ENCODE data around the gene PRSS36.

The PRSS36 gene

DNA sequence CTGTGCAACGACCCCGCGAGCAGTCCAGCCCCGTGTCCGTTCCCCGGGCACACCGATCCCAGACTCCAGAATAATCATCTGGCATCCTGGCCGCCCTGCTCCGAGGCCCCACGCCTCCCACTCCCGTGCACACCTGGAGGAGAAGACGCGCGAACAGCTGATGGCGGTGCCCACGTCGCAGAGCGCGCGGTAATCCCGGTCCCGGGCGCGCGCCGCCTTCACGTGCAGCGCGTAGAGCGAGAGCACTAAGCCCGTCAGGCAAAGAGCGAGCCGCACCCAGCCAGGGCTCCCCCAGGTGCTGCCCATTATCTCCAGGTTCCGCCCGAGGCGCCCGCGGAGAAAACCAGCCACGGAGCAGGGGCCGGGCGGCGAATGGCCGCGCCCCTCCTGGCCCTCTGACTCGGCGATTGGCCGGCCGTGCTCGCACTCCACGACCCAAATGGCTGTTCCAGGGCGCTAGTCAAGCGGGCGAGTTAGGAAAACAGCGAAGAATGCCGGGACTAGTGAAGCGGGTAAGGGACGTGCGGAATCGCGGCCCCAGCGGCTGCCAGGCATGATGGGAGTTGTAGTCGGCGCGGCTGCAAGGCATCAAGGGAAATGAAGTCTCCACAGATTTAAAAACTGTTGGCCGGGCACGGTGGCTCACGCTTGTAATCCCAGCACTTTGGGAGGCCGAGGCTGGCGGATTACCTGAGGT, 55.3 kb downstream of the PRSS36 start, which contains the start of gene VKORC1 (continued):
- TF ChIP-seq, protein P1, sequence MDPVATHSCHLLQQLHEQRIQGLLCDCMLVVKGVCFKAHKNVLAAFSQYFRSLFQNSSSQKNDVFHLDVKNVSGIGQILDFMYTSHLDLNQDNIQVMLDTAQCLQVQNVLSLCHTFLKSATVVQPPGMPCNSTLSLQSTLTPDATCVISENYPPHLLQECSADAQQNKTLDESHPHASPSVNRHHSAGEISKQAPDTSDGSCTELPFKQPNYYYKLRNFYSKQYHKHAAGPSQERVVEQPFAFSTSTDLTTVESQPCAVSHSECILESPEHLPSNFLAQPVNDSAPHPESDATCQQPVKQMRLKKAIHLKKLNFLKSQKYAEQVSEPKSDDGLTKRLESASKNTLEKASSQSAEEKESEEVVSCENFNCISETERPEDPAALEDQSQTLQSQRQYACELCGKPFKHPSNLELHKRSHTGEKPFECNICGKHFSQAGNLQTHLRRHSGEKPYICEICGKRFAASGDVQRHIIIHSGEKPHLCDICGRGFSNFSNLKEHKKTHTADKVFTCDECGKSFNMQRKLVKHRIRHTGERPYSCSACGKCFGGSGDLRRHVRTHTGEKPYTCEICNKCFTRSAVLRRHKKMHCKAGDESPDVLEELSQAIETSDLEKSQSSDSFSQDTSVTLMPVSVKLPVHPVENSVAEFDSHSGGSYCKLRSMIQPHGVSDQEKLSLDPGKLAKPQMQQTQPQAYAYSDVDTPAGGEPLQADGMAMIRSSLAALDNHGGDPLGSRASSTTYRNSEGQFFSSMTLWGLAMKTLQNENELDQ (tag by site-specific recombination; IDR thresholded peaks at IDR 0.05; ENCODE audit: low read depth), result no peak
- TF ChIP-seq ZNF140 (tag by site-specific recombination; IDR thresholded peaks at IDR 0.05) (peak; percentile 71), ZNF548 (tag by site-specific recombination; IDR thresholded peaks at IDR 0.05) (no peak), ZNF341 (tag by site-specific recombination; IDR thresholded peaks at IDR 0.05; ENCODE audit: low read depth) (peak; percentile 100), WT1 (tag by site-specific recombination; IDR thresholded peaks at IDR 0.05) (peak; percentile 39; the same call in 1 of the 2 replicates), ZNF391 (tag by site-specific recombination; IDR thresholded peaks at IDR 0.05; ENCODE audit: borderline replicate concordance, low read depth) (peak; percentile 24; the same call in 1 of the 2 replicates), ZNF221 (tag by site-specific recombination; IDR thresholded peaks at IDR 0.05; ENCODE audit: borderline replicate concordance) (no peak), ZNF610 (tag by site-specific recombination; IDR thresholded peaks at IDR 0.05; ENCODE audit: borderline replicate concordance) (0 out of 2 replicates have a peak, but pooled peaks have one; percentile 10), KLF1 (tag by site-specific recombination; IDR thresholded peaks at IDR 0.05) (peak; percentile 84), SP3 (tag by site-specific recombination; IDR thresholded peaks at IDR 0.05) (peak; percentile 78), ZNF146 (tag by site-specific recombination; IDR thresholded peaks at IDR 0.05) (no peak), ZNF768 (tag by site-specific recombination; IDR thresholded peaks at IDR 0.05) (no peak), ZIC2 (tag by site-specific recombination; IDR thresholded peaks at IDR 0.05) (peak; percentile 72), ZNF366 (tag by site-specific recombination; conservative IDR thresholded peaks at IDR 0.05) (peak; percentile 38; the same call in 1 of the 2 replicates), SP7 (tag by site-specific recombination; IDR thresholded peaks at IDR 0.05) (peak; percentile 68; the same call in 1 of the 2 replicates), ZNF239 (tag by site-specific recombination; IDR thresholded peaks at IDR 0.05) (no peak), YY1 (tag by site-specific recombination; IDR thresholded peaks at IDR 0.05) (0 out of 2 replicates have a peak, but pooled peaks have one; percentile 26), BCL11B (tag by site-specific recombination; IDR thresholded peaks at IDR 0.05; ENCODE audit: low read depth) (no peak), GFI1B (tag by site-specific recombination; IDR thresholded peaks at IDR 0.05) (no peak), YY2 (tag by site-specific recombination; IDR thresholded peaks at IDR 0.05) (peak; percentile 3; the same call in 1 of the 2 replicates), ZNF501 (tag by site-specific recombination; IDR thresholded peaks at IDR 0.05) (peak; percentile 70; the same call in 1 of the 2 replicates), ZNF571 (tag by site-specific recombination; IDR thresholded peaks at IDR 0.05) (no peak), ZNF394 (tag by site-specific recombination; IDR thresholded peaks at IDR 0.05; ENCODE audit: borderline replicate concordance) (peak; percentile 19), HOXC10 (CRISPR knock-in tag; IDR thresholded peaks at IDR 0.05) (no peak), EGR2 (tag by site-specific recombination; IDR thresholded peaks at IDR 0.05; ENCODE audit: low read depth) (peak; percentile 59)
- TF ChIP-seq, protein P2, sequence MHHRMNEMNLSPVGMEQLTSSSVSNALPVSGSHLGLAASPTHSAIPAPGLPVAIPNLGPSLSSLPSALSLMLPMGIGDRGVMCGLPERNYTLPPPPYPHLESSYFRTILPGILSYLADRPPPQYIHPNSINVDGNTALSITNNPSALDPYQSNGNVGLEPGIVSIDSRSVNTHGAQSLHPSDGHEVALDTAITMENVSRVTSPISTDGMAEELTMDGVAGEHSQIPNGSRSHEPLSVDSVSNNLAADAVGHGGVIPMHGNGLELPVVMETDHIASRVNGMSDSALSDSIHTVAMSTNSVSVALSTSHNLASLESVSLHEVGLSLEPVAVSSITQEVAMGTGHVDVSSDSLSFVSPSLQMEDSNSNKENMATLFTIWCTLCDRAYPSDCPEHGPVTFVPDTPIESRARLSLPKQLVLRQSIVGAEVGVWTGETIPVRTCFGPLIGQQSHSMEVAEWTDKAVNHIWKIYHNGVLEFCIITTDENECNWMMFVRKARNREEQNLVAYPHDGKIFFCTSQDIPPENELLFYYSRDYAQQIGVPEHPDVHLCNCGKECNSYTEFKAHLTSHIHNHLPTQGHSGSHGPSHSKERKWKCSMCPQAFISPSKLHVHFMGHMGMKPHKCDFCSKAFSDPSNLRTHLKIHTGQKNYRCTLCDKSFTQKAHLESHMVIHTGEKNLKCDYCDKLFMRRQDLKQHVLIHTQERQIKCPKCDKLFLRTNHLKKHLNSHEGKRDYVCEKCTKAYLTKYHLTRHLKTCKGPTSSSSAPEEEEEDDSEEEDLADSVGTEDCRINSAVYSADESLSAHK (tag by site-specific recombination; IDR thresholded peaks at IDR 0.05), result no peak
- TF ChIP-seq, protein P3, sequence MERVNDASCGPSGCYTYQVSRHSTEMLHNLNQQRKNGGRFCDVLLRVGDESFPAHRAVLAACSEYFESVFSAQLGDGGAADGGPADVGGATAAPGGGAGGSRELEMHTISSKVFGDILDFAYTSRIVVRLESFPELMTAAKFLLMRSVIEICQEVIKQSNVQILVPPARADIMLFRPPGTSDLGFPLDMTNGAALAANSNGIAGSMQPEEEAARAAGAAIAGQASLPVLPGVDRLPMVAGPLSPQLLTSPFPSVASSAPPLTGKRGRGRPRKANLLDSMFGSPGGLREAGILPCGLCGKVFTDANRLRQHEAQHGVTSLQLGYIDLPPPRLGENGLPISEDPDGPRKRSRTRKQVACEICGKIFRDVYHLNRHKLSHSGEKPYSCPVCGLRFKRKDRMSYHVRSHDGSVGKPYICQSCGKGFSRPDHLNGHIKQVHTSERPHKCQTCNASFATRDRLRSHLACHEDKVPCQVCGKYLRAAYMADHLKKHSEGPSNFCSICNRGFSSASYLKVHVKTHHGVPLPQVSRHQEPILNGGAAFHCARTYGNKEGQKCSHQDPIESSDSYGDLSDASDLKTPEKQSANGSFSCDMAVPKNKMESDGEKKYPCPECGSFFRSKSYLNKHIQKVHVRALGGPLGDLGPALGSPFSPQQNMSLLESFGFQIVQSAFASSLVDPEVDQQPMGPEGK (tag by site-specific recombination; IDR thresholded peaks at IDR 0.05), result peak; percentile 93; the same call in 1 of the 2 replicates
- TF ChIP-seq, protein P4, sequence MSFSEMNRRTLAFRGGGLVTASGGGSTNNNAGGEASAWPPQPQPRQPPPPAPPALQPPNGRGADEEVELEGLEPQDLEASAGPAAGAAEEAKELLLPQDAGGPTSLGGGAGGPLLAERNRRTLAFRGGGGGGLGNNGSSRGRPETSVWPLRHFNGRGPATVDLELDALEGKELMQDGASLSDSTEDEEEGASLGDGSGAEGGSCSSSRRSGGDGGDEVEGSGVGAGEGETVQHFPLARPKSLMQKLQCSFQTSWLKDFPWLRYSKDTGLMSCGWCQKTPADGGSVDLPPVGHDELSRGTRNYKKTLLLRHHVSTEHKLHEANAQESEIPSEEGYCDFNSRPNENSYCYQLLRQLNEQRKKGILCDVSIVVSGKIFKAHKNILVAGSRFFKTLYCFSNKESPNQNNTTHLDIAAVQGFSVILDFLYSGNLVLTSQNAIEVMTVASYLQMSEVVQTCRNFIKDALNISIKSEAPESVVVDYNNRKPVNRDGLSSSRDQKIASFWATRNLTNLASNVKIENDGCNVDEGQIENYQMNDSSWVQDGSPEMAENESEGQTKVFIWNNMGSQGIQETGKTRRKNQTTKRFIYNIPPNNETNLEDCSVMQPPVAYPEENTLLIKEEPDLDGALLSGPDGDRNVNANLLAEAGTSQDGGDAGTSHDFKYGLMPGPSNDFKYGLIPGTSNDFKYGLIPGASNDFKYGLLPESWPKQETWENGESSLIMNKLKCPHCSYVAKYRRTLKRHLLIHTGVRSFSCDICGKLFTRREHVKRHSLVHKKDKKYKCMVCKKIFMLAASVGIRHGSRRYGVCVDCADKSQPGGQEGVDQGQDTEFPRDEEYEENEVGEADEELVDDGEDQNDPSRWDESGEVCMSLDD (tag by site-specific recombination; IDR thresholded peaks at IDR 0.05), result 0 out of 2 replicates have a peak, but pooled peaks have one; percentile 41
- TF ChIP-seq, protein P5, sequence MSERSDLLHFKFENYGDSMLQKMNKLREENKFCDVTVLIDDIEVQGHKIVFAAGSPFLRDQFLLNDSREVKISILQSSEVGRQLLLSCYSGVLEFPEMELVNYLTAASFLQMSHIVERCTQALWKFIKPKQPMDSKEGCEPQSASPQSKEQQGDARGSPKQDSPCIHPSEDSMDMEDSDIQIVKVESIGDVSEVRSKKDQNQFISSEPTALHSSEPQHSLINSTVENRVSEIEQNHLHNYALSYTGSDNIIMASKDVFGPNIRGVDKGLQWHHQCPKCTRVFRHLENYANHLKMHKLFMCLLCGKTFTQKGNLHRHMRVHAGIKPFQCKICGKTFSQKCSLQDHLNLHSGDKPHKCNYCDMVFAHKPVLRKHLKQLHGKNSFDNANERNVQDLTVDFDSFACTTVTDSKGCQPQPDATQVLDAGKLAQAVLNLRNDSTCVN (tag by site-specific recombination; optimal IDR thresholded peaks at IDR 0.05), result peak; percentile 99
